WTC11 (cell line): ENCODE measurements around the gene RACGAP1.

Experiments used
- ETV6 ChIP-seq: sonication (generic); formaldehyde crosslinking; IDR thresholded peaks from 2 replicates; pipeline ENCODE4 v1.8.1; 2022; ENCODE audit warnings: mild to moderate bottlenecking, missing genetic modification reagents
- FOXJ3 ChIP-seq: sonication (generic); formaldehyde crosslinking; IDR thresholded peaks from 2 replicates; pipeline ENCODE4 v1.9.0; 2021; ENCODE audit warnings: missing genetic modification reagents, mild to moderate bottlenecking, borderline replicate concordance
- FOXP1 ChIP-seq: sonication (generic); formaldehyde crosslinking; IDR thresholded peaks from 2 replicates; pipeline ENCODE4 v1.8.0; 2022; ENCODE audit warnings: missing genetic modification reagents, mild to moderate bottlenecking, moderate library complexity, borderline replicate concordance
- JUN ChIP-seq: sonication (generic); formaldehyde crosslinking; IDR thresholded peaks from 2 replicates; pipeline ENCODE4 v1.8.0; 2023; ENCODE audit warnings: mild to moderate bottlenecking, missing genetic modification reagents
- NFYB ChIP-seq: sonication (generic); formaldehyde crosslinking; conservative IDR thresholded peaks from 2 replicates; pipeline ENCODE4 v1.8.0; 2022; ENCODE audit warnings: low read depth, missing genetic modification reagents
- NR2C2 ChIP-seq: sonication (generic); formaldehyde crosslinking; IDR thresholded peaks from 2 replicates; pipeline ENCODE4 v1.8.0; 2022; ENCODE audit warnings: mild to moderate bottlenecking, missing genetic modification reagents
- RORB ChIP-seq: fragments of 250-450 bp; sonication (Bioruptor Pico); IDR thresholded peaks from 2 replicates; pipeline ENCODE4 v1.9.0; 2021; ENCODE audit warnings: mild to moderate bottlenecking
- SOX15 ChIP-seq: fragments of 250-450 bp; sonication (Bioruptor Pico); IDR thresholded peaks from 2 replicates; pipeline ENCODE4 v1.9.0; 2021; ENCODE audit warnings: mild to moderate bottlenecking
- SP1 ChIP-seq: sonication (generic); formaldehyde crosslinking; conservative IDR thresholded peaks from 2 replicates; pipeline ENCODE4 v1.8.1; 2022; ENCODE audit warnings: missing genetic modification reagents
- TF ChIP-seq, protein P1 (sequence below): fragments of 200-600 bp; IDR thresholded peaks from 2 replicates; pipeline ENCODE4 v1.8.0; 2022; ENCODE audit warnings: antibody characterized with exemption
- TF ChIP-seq, protein P2 (sequence below): sonication (generic); formaldehyde crosslinking; IDR thresholded peaks from 2 replicates; pipeline ENCODE4 v1.8.1; 2023; ENCODE audit warnings: mild to moderate bottlenecking, missing genetic modification reagents, moderate library complexity
- TF ChIP-seq, protein P3 (sequence below): sonication (generic); formaldehyde crosslinking; IDR thresholded peaks from 2 replicates; pipeline ENCODE4 v1.8.1; 2022; ENCODE audit warnings: mild to moderate bottlenecking, moderate library complexity, missing genetic modification reagents
- TF ChIP-seq, protein P4 (sequence below): sonication (generic); formaldehyde crosslinking; IDR thresholded peaks from 2 replicates; pipeline ENCODE4 v1.8.0; 2022; ENCODE audit warnings: mild to moderate bottlenecking, missing genetic modification reagents
- TF ChIP-seq, protein P5 (sequence below): sonication (generic); formaldehyde crosslinking; IDR thresholded peaks from 2 replicates; pipeline ENCODE4 v1.8.0; 2022; ENCODE audit warnings: mild to moderate bottlenecking, missing genetic modification reagents

DNA sequence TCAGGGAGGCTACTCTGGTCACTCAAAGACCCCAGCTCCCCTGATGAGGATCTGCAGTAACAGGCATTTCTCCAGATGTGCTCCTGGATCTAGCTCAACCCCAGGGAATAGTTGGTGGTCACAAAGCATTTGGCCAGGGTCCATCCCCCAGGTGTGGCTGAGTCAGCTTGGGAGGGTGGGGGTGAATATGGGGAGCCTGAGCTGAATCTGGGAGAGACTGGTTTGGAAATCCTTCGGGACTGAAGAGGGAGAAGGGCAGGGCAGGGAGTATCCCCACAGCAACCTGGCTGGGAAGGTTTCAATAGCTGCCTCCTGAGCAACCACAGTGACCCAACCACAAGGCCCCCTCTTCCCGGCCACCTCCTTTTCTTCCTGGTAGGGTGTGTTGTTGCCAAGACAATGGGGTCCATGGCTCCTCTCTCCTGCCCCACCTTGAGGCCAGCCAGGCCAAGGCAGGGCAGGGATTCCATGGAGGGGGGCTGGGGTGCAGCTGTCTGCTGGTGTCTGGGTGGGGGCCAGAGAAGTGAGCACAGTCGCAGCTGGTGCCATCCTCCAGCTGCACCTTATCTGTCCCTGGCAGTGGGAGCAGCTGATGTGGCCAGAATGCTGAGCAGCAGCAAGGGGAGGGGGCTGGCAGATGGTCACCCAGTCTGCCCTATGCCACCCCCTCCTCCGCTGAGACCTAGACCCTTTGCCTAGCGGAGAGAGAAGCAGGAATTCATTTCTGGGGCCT is 37.6 kb upstream of the RACGAP1 start:
- no peak for TF ChIP-seq FOXJ3 (CRISPR knock-in tag)
- TF ChIP-seq, protein P1, sequence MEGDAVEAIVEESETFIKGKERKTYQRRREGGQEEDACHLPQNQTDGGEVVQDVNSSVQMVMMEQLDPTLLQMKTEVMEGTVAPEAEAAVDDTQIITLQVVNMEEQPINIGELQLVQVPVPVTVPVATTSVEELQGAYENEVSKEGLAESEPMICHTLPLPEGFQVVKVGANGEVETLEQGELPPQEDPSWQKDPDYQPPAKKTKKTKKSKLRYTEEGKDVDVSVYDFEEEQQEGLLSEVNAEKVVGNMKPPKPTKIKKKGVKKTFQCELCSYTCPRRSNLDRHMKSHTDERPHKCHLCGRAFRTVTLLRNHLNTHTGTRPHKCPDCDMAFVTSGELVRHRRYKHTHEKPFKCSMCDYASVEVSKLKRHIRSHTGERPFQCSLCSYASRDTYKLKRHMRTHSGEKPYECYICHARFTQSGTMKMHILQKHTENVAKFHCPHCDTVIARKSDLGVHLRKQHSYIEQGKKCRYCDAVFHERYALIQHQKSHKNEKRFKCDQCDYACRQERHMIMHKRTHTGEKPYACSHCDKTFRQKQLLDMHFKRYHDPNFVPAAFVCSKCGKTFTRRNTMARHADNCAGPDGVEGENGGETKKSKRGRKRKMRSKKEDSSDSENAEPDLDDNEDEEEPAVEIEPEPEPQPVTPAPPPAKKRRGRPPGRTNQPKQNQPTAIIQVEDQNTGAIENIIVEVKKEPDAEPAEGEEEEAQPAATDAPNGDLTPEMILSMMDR = no peak
- TF ChIP-seq SOX15 (CRISPR knock-in tag) = no peak
- TF ChIP-seq ETV6 (CRISPR knock-in tag) = no peak
- TF ChIP-seq, protein P2, sequence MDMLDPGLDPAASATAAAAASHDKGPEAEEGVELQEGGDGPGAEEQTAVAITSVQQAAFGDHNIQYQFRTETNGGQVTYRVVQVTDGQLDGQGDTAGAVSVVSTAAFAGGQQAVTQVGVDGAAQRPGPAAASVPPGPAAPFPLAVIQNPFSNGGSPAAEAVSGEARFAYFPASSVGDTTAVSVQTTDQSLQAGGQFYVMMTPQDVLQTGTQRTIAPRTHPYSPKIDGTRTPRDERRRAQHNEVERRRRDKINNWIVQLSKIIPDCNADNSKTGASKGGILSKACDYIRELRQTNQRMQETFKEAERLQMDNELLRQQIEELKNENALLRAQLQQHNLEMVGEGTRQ (CRISPR knock-in tag) = no peak
- TF ChIP-seq JUN (CRISPR knock-in tag) = no peak
- TF ChIP-seq, protein P3, sequence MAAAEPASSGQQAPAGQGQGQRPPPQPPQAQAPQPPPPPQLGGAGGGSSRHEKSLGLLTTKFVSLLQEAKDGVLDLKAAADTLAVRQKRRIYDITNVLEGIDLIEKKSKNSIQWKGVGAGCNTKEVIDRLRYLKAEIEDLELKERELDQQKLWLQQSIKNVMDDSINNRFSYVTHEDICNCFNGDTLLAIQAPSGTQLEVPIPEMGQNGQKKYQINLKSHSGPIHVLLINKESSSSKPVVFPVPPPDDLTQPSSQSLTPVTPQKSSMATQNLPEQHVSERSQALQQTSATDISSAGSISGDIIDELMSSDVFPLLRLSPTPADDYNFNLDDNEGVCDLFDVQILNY (CRISPR knock-in tag) = no peak
- TF ChIP-seq, protein P4, sequence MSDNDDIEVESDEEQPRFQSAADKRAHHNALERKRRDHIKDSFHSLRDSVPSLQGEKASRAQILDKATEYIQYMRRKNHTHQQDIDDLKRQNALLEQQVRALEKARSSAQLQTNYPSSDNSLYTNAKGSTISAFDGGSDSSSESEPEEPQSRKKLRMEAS (CRISPR knock-in tag) = no peak
- no peak for TF ChIP-seq RORB (CRISPR knock-in tag)
- TF ChIP-seq FOXP1 (CRISPR knock-in tag) = no peak
- no peak for TF ChIP-seq NFYB (CRISPR knock-in tag)
- TF ChIP-seq SP1 (CRISPR knock-in tag) = no peak
- no peak for TF ChIP-seq NR2C2 (CRISPR knock-in tag)
- TF ChIP-seq, protein P5, sequence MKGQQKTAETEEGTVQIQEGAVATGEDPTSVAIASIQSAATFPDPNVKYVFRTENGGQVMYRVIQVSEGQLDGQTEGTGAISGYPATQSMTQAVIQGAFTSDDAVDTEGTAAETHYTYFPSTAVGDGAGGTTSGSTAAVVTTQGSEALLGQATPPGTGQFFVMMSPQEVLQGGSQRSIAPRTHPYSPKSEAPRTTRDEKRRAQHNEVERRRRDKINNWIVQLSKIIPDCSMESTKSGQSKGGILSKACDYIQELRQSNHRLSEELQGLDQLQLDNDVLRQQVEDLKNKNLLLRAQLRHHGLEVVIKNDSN (CRISPR knock-in tag) = no peak
